A172 (cell line): ENCODE measurements around the gene NXPH1. TPM values are rescaled to one million over a fixed set of nuclear protein-coding genes. Genes with fewer than 3 reads are reported as not detected.

Experiments used
- DNase-seq: peaks from one replicate; pipeline ENCODE4 v3.0.0-alpha.2; 2015; ENCODE audit warnings: low spot score
- total RNA-seq: library from RNA; depleted of rRNA; stranded (reverse); fragments of >200 nt; shearing (Covaris generic); gene quantifications from 2 replicates; pipeline ENCODE4 v1.2.3, GENCODE V29; 2014

The NXPH1 gene
- total RNA-seq, 1 experiment from 2014 or later = not detected

DNA sequence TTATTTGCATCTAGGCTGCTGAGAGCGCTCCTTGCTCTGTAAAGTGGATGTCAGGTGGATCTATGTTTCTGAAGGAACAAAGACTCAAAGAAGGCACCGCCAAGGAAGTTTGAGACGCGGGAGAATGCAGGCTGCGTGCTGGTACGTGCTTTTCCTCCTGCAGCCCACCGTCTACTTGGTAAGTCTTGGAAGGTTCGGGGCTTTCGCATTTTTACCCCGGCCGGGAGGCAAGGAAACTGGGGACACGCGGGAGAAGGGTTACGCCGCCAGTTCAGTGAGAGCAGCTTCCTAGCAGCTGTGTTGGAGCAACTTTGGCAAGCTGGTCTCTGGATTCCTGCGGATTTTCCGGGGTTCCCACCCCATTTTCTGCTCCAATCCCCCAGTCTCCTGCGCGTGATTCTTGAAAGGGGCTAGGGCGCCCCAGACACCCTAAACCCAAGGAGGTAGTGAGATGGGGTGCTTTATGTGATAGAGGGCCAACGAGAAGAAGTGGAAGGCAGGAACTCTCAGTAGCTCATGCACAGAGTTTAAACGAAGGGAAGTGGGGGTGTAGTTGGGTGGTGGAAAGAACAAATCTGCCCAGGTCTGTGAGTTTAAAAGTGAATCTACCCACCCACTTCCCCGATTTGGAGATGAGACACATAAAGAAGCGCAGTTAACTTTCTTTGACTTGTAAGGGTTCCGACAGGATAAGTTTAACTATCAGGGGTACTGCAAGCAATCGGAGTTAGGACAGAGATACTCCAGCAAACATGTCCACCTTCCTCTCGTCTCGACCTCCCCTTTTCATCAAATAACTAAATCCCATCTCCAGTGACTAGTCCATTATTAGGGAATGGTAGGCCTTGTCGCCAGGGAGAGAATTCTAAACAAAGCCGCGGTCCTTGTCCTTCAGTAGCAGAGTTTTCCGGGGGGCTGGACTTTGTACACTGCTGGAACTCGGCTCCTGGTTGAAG, 2.5 kb downstream of the NXPH1 start:
- DNase-seq = no peak

GRCh38 chr7:8436965-8437364, 3.6 kb downstream of the NXPH1 start:
- DNase-seq = peak; percentile 18

GRCh38 chr7:8437606-8438005, 4.2 kb downstream of the NXPH1 start:
- DNase-seq = no peak

DNA sequence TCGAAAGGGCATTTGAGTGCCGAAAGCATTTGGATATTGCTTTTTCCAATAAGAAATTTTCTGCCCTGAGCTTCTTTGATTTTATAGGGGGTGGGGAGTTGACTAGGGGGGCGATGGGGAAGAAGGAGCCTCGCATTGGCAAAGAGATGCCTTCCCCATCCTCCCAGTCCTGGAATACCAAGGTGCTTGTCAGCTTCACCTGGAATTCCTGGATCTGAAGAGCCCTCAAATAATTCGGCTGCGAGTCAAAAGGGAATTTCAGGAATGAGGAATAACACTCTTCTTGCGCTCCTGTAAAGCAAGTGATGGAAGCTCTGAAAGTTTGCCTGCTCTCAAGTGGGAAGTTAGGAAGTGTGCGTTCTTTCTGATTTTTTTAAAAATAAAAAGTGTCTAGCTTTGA, 7.3 kb downstream of the NXPH1 start:
- no peak for DNase-seq

DNA sequence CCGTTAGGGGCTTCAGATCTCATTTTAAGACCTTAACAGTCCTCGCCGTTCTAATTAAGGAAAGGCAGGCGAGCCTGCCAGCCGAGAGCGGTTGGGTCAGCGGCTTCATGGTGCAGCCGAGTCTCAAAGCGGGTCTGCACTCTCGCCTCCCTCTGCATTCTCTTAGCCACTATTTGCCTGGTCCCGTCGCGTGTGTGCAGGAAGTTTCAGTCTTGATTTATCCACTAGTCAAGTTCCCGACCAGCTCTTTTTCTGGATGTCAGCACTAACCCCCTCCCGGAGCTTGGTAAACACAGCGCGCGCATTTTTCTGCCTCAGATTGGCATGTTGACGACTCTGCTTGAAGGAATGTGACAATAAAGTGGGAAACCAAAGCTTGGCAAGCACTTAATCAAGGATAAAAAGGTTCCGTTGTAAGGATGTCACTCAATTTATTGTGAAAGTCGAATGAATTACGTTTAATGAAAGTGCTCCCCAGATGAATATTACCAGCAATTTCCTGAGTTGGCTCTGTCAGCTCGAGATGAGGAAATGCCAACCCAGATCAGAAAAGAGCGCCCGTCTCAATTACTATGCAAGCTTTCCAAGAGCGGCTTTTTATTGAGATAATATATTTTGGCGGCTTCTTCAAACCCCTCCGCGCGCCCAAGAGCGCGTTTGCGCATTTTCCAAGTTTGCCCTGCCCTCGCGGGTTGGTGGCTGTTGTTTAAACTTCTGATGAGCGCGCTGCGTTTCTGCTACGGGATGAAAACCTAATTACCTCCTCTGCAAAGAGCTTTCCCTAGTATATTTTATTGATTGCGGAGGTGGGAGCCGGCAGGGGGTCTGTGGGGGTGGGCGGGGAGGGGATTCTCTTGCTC, 7.9 kb downstream of the NXPH1 start:
- DNase-seq = no peak

GRCh38 chr7:8442051-8442813, 8.8 kb downstream of the NXPH1 start:
- DNase-seq = no peak

GRCh38 chr7:8442814-8443304, 9.4 kb downstream of the NXPH1 start:
- no peak for DNase-seq

DNA sequence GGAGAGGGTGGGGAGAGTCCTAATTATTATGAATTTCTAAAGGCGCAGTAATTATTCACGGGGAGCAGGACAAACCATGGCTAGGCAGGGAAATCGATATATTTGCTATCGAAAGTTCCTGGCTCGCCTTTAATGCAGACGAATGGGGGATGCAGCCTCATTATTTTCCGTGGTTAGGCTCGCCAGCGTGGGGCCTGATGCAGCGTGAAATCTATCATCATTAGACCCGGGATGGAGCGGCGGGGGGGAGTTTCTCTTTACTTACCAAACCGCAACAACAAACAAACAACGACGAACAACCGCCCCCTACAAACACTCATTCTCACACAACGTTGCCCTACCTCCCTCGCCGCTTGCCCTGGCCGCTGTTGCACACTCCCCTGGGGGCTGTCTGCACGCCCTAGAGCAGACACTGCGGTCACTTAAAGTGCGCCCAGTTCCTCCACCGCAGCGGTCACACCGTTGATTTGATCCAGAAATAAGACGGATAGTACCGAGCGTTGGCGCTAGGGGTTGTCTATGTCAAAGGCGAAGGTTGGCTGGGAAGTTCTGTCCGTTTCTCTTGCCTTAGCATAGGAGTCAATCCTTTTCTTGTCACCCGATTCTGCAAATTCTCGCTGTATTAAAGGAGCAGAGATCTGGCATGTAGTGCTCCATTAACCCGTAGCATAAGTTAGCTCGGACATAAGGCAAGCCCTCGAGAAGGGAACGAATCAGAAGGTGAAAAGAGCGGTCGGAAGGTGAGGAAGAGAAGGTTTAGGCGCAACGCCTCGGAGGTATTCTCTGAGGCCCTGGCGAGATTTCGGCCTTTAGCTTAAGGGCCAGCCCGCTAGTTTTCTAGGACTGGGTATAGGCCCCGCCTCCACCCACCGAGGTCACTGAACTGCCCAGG, 10.4 kb downstream of the NXPH1 start:
- DNase-seq = no peak

DNA sequence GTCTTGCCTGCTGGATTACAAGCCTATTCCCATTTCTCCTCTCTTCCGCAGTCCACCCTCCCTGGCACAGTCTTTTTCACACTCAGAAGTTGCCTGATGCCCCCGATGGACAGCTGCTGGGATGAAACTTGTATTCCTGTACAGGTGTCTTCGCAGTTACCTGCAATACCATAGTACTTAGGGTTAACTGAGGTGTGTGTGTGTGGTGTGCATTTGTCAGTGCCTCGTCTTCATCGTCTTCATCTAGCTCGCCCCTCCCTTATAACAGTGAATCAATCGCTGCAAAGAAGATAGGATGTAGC, 11.0 kb downstream of the NXPH1 start:
- DNase-seq = no peak

GRCh38 chr7:8453535-8453934, 20.1 kb downstream of the NXPH1 start:
- no peak for DNase-seq

GRCh38 chr7:8455426-8455825, 22.0 kb downstream of the NXPH1 start:
- DNase-seq = no peak

GRCh38 chr7:8462309-8462708, 28.9 kb downstream of the NXPH1 start:
- DNase-seq = no peak

DNA sequence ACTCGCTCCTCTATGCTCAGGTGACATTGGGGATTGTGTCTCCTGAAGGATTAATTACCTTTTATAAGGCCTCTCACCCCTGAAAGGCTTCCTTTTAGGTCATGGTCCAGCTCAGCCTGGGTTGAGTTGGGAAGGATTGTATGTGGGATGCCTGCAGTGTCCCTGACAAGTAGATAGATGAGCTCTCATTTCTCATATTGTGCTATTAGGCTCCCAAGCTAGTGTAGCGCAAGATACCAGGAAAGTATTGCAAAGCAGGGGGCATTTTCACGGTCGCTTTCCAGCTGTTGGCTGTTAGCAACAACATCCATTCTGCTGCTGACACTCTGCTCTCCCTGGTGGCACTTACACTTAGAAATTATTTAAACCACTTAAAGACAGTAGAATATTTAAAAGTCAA, 31.9 kb downstream of the NXPH1 start:
- no peak for DNase-seq

GRCh38 chr7:8480527-8480926, 47.1 kb downstream of the NXPH1 start:
- peak; percentile 90 for DNase-seq

DNA sequence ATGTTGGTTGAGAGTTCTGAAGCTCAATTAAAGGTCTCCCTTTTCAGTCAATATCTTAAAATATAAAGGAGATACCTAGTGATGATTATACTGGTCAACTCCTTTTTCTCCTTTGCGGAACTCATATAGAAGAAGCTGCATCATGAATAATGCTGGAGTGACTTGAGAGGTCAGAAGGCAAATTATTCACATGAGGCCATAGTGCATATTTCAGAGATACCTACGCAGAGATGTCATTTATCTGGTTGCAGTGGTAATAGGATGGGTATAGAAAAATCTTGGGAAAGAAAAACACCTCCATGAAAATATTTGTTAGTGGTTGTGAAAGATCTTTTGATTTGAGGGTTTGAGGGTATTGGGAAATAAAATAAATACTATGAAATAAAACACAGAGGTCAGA, 47.7 kb downstream of the NXPH1 start:
- DNase-seq = no peak

DNA sequence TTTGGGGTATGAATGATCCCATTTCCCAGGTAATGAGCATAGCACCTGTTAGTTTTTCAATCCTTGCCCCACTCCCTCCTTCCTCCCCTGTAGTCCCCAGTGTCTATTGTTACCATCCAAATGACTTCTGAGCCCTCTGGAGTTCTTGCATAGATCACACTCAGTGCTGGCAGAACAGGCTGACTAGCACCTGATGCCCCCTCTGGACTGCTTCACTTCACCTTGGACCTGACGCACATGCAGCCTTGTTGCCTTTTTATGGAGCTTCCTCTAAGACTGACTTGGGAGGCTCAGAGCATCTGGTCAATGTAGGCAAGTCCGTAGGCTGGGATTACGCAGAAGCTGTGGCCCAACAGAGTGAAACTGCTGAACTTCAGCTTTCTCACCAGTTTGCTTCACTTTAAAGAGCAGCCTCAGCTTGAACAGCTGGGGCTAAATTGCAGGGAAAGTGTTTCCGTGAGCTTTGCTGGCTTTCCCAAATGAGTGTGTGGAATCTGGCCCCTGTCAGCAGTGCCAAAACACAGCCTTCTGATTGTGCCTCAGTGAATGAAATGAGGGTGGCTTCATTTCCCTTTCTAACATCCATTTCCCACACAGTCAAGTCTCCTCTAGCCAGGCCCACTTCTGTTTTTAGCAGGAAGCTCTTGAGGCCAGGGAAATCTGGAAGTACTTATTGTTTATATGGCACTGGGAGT, 48.5 kb downstream of the NXPH1 start:
- no peak for DNase-seq

DNA sequence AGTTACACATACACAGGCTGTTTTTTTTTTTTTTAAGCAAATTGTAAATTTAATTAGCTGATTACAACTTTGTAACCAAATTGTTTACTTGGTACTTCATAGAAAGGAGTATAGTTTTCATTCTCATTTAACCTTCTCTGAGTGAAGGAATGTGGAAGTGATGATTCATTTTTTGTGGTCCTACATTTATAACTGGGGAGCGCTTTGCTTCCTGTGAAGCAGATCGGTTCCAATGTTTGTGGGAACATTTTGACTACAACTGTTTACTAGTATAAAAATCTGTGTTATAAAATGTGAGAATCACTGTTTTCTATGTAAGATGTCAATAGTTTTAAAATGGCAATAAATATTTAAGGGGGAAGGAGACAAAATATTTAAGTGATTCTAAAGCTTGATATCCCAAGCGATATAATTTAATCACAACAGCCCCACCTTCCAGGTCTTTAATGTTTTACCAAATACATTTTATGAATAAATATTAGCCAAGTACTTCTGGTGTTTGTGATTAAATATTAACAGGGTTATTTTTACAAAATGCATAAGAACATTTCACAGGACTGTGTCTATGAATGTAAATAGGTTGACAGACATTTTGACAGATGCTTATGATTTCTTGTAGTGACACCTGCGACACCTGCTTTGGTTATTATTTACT, 57.1 kb downstream of the NXPH1 start:
- DNase-seq = peak; percentile 19

- DNase-seq = no peak
Observed at GRCh38 chr7:8491106-8491505, 57.7 kb downstream of the NXPH1 start.

GRCh38 chr7:8491544-8492489, 58.4 kb downstream of the NXPH1 start:
- no peak for DNase-seq
